HepG2 (cell line): ENCODE measurements around the gene ANKRD35. TPM values are rescaled to one million over a fixed set of nuclear protein-coding genes. Genes with fewer than 3 reads are reported as not detected.

Experiments used
- DMAP1 ChIP-seq: IDR thresholded peaks from 2 replicates; pipeline ENCODE4 v1.6.1; 2016
- EP300 ChIP-seq, 3 experiments: sonication (generic) in 1 of 3; formaldehyde crosslinking in 1 of 3; IDR thresholded peaks; 2 replicates each; pipeline versions ENCODE4 v1.5.1 to v1.6.1; 2011 to 2020; ENCODE audit warnings: low read depth in 2 of 3, low read length in 2 of 3, borderline replicate concordance in 1 of 3, improper control_type of control experiment in 1 of 3, mild to moderate bottlenecking in 1 of 3, missing genetic modification reagents in 1 of 3, moderate library complexity in 1 of 3
- HOXD1 ChIP-seq: sonication (generic); formaldehyde crosslinking; IDR thresholded peaks from 2 replicates; pipeline ENCODE4 v1.5.0; 2020; ENCODE audit warnings: missing genetic modification reagents
- KMT2B ChIP-seq: IDR thresholded peaks from 2 replicates; pipeline ENCODE4 v1.6.1; 2016; ENCODE audit warnings: missing genetic modification reagents, missing compliant biosample characterization
- MAF1 ChIP-seq: sonication (generic); formaldehyde crosslinking; IDR thresholded peaks from 2 replicates; pipeline ENCODE4 v1.5.0; 2020; ENCODE audit warnings: missing genetic modification reagents, borderline replicate concordance
- MXD4 ChIP-seq: IDR thresholded peaks from 2 replicates; pipeline ENCODE4 v1.6.1; 2016; ENCODE audit warnings: mild to moderate bottlenecking, missing biosample characterization, missing genetic modification reagents
- NAIF1 ChIP-seq: sonication (generic); formaldehyde crosslinking; IDR thresholded peaks from 2 replicates; pipeline ENCODE4 v1.5.0; 2020; ENCODE audit warnings: mild to moderate bottlenecking, missing genetic modification reagents, borderline replicate concordance
- PCBP2 ChIP-seq: fragments of 200-400 bp; formaldehyde crosslinking; optimal IDR thresholded peaks from 2 replicates; pipeline ENCODE3; 2018; ENCODE audit warnings: low read length, low read depth; ENCODE audit not compliant: poor library complexity, severe bottlenecking
- RAD21 ChIP-seq: fragments of 450-650 bp; formaldehyde crosslinking; IDR thresholded peaks from 2 replicates; pipeline ENCODE4 v1.5.0; 2020; ENCODE audit warnings: mild to moderate bottlenecking
- RORA ChIP-seq: sonication (generic); formaldehyde crosslinking; IDR thresholded peaks from 2 replicates; pipeline ENCODE4 v1.5.0; 2020; ENCODE audit warnings: mild to moderate bottlenecking, missing genetic modification reagents, moderate library complexity
- SIX1 ChIP-seq: sonication (generic); formaldehyde crosslinking; IDR thresholded peaks from 2 replicates; pipeline ENCODE4 v1.4.0; 2020; ENCODE audit warnings: missing genetic modification reagents, borderline replicate concordance
- SOX5 ChIP-seq: IDR thresholded peaks from 2 replicates; pipeline ENCODE4 v1.6.1; 2016; ENCODE audit warnings: borderline replicate concordance
- U2AF2 ChIP-seq: fragments of 200-400 bp; formaldehyde crosslinking; IDR thresholded peaks from 2 replicates; pipeline ENCODE4 v1.6.1; 2017; ENCODE audit warnings: low read depth, mild to moderate bottlenecking, low read length
- ZNF10 ChIP-seq: sonication (generic); formaldehyde crosslinking; IDR thresholded peaks from 2 replicates; pipeline ENCODE4 v1.4.0; 2020; ENCODE audit warnings: mild to moderate bottlenecking, low read depth, missing genetic modification reagents, borderline replicate concordance
- ZNF430 ChIP-seq: sonication (generic); formaldehyde crosslinking; IDR thresholded peaks from 2 replicates; pipeline ENCODE4 v1.9.0; 2021; ENCODE audit warnings: mild to moderate bottlenecking, missing genetic modification reagents
- ZNF530 ChIP-seq: sonication (generic); formaldehyde crosslinking; IDR thresholded peaks from 2 replicates; pipeline ENCODE4 v1.5.0; 2020; ENCODE audit warnings: low read depth, mild to moderate bottlenecking, missing genetic modification reagents
- ZNF615 ChIP-seq: sonication (generic); formaldehyde crosslinking; IDR thresholded peaks from 2 replicates; pipeline ENCODE4 v1.5.0; 2020; ENCODE audit warnings: mild to moderate bottlenecking, missing genetic modification reagents, borderline replicate concordance
- ZNF660 ChIP-seq: sonication (generic); formaldehyde crosslinking; IDR thresholded peaks from 2 replicates; pipeline ENCODE4 v1.5.1; 2020; ENCODE audit warnings: mild to moderate bottlenecking, low read depth, missing genetic modification reagents, borderline replicate concordance
- ZNF724P ChIP-seq: sonication (generic); formaldehyde crosslinking; IDR thresholded peaks from 2 replicates; pipeline ENCODE4 v1.8.0; 2022; ENCODE audit warnings: missing genetic modification reagents, borderline replicate concordance
- ZNF766 ChIP-seq: sonication (generic); formaldehyde crosslinking; IDR thresholded peaks from 2 replicates; pipeline ENCODE4 v1.5.0; 2020; ENCODE audit warnings: missing genetic modification reagents, borderline replicate concordance
- ZNF816 ChIP-seq: sonication (generic); formaldehyde crosslinking; IDR thresholded peaks from 2 replicates; pipeline ENCODE4 v1.8.0; 2022; ENCODE audit warnings: missing genetic modification reagents, mild to moderate bottlenecking, borderline replicate concordance
- ZSCAN12 ChIP-seq: sonication (generic); formaldehyde crosslinking; IDR thresholded peaks from 2 replicates; pipeline ENCODE4 v1.9.0; 2021; ENCODE audit warnings: mild to moderate bottlenecking, missing genetic modification reagents
- ZSCAN22 ChIP-seq: sonication (generic); formaldehyde crosslinking; IDR thresholded peaks from 2 replicates; pipeline ENCODE4 v1.4.0; 2020; ENCODE audit warnings: mild to moderate bottlenecking, missing genetic modification reagents
- polyA plus RNA-seq, 8 experiments: library from polyadenylated mRNA; depleted of rRNA in 3 of 8; stranded (reverse) in 7 of 8; unstranded in 1 of 8; fragments of >200 nt; fragmentation: Illumina TruSeq in 4 of 8; extraction: Trizol in 4 of 8; gene quantifications; 2 replicates each; pipeline versions ENCODE4 v1.2.1 to v1.2.3, GENCODE V29; 2011 to 2016; ENCODE audit warnings: low read depth in 4 of 8, missing spikeins in 1 of 8, mixed read lengths in 1 of 8; ENCODE audit not compliant: insufficient read depth in 1 of 8
- total RNA-seq, 5 experiments: library from RNA; depleted of rRNA; stranded (reverse); fragments of >200 nt; fragmentation: Illumina TruSeq; extraction: Trizol; gene quantifications; 2 replicates each; pipeline ENCODE4 v1.2.3, GENCODE V29; 2016; ENCODE audit warnings: low read depth in 1 of 5
- TF ChIP-seq, protein P1 (sequence below): sonication (generic); formaldehyde crosslinking; IDR thresholded peaks from 2 replicates; pipeline ENCODE4 v1.4.0; 2020; ENCODE audit warnings: mild to moderate bottlenecking, missing genetic modification reagents
- TF ChIP-seq, protein P2 (sequence below): sonication (generic); formaldehyde crosslinking; IDR thresholded peaks from 2 replicates; pipeline ENCODE4 v1.5.1; 2020; ENCODE audit warnings: missing genetic modification reagents, mild to moderate bottlenecking, borderline replicate concordance
- TF ChIP-seq, protein P3 (sequence below): IDR thresholded peaks from 2 replicates; pipeline ENCODE4 v1.6.1; 2016; ENCODE audit warnings: low read depth

The ANKRD35 gene
- total and polyA plus RNA-seq, 2 of the 13 experiments (the other 11 are each of a cell fraction or from before 2014, with no cell fraction given) = 0.02 TPM; not detected in 1

DNA sequence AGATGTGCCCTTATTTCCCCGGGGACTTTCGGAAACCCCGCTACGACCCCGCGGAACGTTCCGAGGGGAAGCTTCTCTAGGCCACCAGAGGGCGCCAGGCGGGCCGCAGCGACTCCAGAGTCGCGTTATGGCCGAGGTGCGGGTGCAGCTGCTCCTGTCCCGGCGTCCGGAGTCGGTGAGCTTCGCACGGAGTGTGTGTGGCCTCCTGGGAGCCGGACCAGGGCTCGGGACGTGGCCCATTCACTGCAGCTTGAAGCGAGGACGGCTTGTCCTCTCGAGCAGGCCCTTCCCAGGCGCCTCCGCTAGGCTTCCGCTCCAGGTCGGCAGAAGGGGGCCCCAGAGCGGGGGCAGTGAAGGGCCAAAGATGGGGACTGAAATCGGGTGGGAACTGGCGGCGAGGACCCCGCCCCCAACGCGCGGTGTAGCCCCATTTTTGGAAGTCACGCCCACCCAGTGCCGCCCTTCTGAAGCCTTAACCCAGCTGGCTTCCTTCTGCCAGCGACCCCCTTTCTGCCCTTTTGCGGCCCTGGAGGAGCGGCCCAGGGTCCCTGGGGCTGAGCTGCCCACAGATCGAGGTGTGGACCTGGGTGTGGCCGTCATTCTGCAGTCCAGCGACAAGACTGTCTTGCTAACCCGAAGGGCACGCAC, 40.0 kb downstream of the ANKRD35 start, which contains the start of gene NUDT17 (continued):
- TF ChIP-seq NAIF1 (no peak), MXD4 (CRISPR knock-in tag) (no peak), ZNF724P (CRISPR knock-in tag) (no peak), KMT2B (CRISPR knock-in tag) (peak; percentile 46; the same call in 1 of the 2 replicates), SIX1 (CRISPR knock-in tag) (no peak), HOXD1 (CRISPR knock-in tag) (no peak), ZSCAN12 (no peak), RORA (CRISPR knock-in tag) (no peak), ZSCAN22 (no peak), MAF1 (no peak), U2AF2 (no peak), ZNF660 (no peak), ZNF430 (CRISPR knock-in tag) (no peak), ZNF10 (no peak), ZNF530 (no peak), EP300 (IDR thresholded peaks at IDR 0.05; ENCODE audit: low read depth in 2 of 2, low read length in 2 of 2) (no peak), EP300 (CRISPR knock-in tag; IDR thresholded peaks at IDR 0.05; ENCODE audit: borderline replicate concordance) (no peak), RAD21 (peak; percentile 78), ZNF816 (CRISPR knock-in tag) (no peak), SOX5 (CRISPR knock-in tag) (0 out of 2 replicates have a peak, but pooled peaks have one; percentile 9), ZNF615 (CRISPR knock-in tag) (no peak), PCBP2 (no peak), ZNF766 (CRISPR knock-in tag) (0 out of 2 replicates have a peak, but pooled peaks have one; percentile 32), DMAP1 (peak; percentile 41; the same call in 1 of the 2 replicates)
- TF ChIP-seq, protein P1, sequence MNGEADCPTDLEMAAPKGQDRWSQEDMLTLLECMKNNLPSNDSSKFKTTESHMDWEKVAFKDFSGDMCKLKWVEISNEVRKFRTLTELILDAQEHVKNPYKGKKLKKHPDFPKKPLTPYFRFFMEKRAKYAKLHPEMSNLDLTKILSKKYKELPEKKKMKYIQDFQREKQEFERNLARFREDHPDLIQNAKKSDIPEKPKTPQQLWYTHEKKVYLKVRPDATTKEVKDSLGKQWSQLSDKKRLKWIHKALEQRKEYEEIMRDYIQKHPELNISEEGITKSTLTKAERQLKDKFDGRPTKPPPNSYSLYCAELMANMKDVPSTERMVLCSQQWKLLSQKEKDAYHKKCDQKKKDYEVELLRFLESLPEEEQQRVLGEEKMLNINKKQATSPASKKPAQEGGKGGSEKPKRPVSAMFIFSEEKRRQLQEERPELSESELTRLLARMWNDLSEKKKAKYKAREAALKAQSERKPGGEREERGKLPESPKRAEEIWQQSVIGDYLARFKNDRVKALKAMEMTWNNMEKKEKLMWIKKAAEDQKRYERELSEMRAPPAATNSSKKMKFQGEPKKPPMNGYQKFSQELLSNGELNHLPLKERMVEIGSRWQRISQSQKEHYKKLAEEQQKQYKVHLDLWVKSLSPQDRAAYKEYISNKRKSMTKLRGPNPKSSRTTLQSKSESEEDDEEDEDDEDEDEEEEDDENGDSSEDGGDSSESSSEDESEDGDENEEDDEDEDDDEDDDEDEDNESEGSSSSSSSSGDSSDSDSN = peak; percentile 93
- TF ChIP-seq, protein P2, sequence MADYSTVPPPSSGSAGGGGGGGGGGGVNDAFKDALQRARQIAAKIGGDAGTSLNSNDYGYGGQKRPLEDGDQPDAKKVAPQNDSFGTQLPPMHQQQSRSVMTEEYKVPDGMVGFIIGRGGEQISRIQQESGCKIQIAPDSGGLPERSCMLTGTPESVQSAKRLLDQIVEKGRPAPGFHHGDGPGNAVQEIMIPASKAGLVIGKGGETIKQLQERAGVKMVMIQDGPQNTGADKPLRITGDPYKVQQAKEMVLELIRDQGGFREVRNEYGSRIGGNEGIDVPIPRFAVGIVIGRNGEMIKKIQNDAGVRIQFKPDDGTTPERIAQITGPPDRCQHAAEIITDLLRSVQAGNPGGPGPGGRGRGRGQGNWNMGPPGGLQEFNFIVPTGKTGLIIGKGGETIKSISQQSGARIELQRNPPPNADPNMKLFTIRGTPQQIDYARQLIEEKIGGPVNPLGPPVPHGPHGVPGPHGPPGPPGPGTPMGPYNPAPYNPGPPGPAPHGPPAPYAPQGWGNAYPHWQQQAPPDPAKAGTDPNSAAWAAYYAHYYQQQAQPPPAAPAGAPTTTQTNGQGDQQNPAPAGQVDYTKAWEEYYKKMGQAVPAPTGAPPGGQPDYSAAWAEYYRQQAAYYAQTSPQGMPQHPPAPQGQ (CRISPR knock-in tag) = no peak
- TF ChIP-seq, protein P3, sequence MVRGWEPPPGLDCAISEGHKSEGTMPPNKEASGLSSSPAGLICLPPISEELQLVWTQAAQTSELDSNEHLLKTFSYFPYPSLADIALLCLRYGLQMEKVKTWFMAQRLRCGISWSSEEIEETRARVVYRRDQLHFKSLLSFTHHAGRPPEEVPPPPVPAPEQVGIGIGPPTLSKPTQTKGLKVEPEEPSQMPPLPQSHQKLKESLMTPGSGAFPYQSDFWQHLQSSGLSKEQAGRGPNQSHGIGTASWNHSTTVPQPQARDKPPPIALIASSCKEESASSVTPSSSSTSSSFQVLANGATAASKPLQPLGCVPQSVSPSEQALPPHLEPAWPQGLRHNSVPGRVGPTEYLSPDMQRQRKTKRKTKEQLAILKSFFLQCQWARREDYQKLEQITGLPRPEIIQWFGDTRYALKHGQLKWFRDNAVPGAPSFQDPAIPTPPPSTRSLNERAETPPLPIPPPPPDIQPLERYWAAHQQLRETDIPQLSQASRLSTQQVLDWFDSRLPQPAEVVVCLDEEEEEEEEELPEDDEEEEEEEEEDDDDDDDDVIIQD (CRISPR knock-in tag) = no peak
